GM19193 (cell line): Measurements from ENCODE around the gene TNP1.

Experiments used
- POLR2A ChIP-seq: IDR thresholded peaks from 4 replicates; pipeline ENCODE4 v1.6.1; 2011; ENCODE audit not compliant: insufficient read depth, insufficient read length; ENCODE audit errors: extremely low read depth

TNP1 gene

DNA sequence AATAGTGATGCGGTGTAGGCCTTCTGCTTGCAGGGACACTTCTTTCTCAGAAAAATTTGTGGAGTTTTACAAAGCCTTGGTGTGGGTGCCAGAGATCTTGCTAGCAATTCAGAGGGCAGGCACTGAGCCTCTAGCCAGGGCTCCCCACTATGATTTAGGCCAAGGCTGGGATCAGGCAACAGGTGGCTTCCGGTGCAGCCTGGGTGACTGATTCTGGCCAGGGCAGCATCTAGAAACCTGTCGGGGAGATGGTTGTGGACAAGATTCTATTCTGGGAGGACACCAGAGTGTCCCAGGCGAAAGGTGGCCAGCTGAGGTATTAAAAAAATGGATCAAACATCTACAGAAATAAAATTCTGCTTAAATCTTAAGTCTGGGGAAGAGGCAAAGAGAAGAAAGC is 21.5 kb upstream of the TNP1 start:
- TF ChIP-seq POLR2A: no peak

- no peak for TF ChIP-seq POLR2A
Observed at GRCh38 chr2:216880509-216881184, 20.8 kb upstream of the TNP1 start.

GRCh38 chr2:216879727-216880508 is 20.1 kb upstream of the TNP1 start:
- TF ChIP-seq POLR2A: no peak

- no peak for TF ChIP-seq POLR2A
Observed at GRCh38 chr2:216878072-216878471, 18.2 kb upstream of the TNP1 start.

DNA sequence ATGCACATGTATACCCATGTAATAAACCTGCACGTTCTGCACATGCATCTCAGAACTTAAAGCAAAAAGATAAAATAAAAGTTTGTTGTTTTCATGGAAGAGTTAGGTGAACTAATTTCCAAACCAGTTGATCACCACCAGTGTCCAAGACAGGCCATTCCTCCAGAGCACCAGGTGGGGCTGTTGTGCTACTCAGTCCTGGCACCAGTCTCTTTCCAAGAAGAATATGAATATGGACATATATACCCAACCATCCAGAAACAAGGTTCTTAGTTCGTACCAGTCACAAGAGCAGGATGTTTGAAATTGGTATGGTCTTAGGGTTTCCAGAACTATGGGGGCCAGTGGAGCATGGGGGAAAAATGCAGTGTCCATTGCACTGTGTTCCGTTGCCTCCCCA is 17.2 kb upstream of the TNP1 start:
- no peak for TF ChIP-seq POLR2A

DNA sequence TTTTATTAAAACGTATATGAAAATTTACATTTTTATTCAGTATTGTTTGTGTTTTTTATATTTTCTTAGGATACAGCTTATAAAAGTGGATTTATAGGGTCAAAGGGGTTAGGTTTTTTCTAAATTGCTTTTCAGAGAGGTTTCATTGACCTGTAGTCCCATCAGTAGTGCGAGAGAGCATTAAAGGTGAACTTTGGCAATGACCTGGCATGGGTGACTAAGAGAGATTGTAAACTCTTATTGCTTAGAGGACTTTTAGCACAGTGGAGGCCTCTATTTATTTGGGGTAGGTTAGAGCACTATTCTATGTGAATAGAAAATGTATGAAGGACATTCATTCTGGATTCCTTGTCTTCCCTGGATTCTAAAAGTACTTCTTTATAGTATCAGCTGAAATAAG is 16.0 kb upstream of the TNP1 start:
- TF ChIP-seq POLR2A: no peak

DNA sequence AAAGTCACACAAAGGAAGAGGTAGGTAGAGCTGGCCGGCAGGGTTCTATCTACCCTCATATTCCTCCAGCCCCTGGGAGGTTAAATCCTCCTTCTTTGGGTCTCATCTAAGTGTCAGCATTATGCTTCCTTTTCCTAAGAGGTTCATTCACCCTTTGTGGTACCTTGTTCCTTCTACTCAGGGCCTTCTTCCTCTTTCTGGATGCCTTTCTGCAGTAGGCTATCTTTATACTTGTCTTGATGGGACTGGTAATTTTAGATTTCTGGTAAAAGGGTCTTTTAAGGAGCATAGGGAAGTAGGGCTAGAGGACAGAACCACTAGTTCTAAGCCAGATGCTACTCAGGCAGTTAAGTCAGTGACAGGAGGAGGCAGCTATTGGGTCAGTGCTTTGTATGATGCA is 13.7 kb upstream of the TNP1 start:
- TF ChIP-seq POLR2A: no peak

DNA sequence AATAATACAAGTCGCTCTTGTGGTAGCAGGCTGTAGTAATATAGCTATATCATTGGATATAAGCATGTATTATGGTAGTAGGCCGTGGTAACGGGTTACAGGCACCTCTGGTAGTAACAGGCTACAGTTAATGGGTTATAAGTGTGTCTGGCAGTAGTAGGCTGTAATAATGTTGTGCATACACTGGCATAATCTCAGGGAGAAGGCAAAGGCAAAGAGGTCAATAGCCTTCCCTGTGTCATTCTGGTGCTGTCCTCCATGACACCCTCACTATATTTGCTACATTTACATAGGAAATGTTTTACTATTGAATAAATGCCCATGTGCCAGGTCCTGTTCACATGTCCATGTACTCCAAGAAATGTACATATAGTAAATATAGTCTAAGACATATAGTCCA is 12.8 kb upstream of the TNP1 start:
- TF ChIP-seq POLR2A: no peak

- TF ChIP-seq POLR2A: no peak
Observed at GRCh38 chr2:216872040-216872439, 12.2 kb upstream of the TNP1 start.

- no peak for TF ChIP-seq POLR2A
Observed at GRCh38 chr2:216871333-216871934, 11.6 kb upstream of the TNP1 start.

DNA sequence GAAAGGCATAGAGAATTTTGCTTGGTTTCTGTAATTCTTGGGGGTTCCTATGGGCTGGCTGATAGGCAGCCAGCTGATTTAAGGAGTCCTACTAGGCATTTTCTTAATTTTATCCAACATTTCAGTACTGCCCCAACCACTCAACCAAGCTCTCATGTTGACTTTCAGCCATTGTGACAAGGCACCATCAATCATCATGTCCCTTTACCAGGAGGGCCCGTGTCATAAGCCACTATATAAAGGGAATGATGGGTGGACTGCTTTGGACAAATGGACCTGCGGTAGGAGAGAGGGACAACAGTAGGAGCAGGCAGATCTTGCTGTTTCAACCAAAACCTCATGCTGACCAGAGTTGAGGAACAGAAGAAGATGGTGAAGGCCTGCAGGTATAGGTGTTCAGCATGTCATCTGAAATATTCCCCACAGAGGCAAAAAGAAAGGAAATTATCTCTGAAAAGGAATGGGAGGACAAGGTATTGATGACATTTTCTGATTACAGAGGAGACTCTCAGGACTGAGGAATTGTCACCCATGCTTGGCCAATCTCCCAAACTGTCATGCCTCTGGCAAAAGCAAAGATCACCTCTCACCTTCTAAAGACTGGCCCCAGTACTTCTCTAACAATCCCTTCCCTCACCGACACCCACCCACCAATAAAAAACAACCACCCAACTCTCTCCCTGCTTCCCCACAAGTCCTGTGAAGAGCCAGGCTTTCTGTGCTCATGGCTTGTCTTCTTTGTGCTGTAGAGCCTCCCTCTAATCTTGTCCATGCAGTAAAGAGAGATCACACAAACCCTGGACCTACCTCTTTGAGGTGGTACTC is 10.9 kb upstream of the TNP1 start:
- TF ChIP-seq POLR2A: no peak

DNA sequence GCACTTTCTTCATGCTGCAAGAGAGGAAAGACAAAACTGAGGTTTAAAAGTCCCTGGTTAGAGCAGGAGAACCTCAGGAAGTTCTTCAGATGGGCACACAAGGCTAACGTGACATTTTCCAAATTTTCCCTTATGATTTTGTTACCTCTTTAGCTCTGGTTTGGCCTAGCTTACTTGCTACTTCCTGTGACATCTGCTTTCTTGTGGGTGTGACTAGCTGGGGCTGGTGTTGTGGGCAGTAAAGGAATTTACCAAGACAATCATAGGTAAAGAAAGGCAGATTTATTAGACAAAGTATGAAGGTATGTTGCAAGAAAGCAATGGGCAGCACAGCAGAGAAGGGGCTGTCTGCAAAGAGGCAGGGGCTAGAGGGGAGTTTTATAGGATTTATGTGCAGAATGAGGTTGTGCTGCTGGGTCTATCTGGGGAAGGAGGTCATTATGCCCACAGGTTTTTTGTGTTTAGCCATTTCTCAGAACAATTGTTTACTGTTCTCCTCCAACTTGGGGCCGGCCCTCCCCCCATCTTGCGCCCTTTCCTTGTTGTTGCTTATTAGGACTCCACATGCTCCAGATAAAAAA is 6.7 kb upstream of the TNP1 start:
- no peak for TF ChIP-seq POLR2A

DNA sequence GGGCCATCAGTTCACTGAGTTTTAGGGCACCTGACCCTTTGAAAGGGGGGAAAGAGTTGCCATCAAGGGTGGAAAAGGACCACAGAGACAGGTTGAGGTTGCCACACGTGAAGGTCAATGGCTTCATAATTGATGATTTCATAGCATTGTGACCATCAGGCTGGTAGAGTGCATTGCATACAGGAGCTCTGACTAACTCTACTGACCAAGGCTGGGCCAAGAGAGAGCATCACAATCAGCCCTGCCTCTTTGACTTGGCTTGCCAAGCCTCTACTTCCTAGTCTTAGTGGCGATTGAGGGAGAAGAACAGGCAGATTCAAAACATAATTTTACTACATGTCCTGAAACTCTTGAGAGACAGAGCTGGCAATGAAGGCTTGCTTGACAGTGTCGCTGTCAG is 5.8 kb upstream of the TNP1 start:
- no peak for TF ChIP-seq POLR2A

GRCh38 chr2:216863946-216864345 is 4.1 kb upstream of the TNP1 start:
- TF ChIP-seq POLR2A: no peak
